ENCODE data around the gene BZW2. TPM values are rescaled to one million over a fixed set of nuclear protein-coding genes. Genes with fewer than 3 reads are reported as not detected.

BZW2 gene
- polyA plus RNA-seq, 3 donors: 19.0 to 45.2 (median 36.4) TPM

- DNase-seq: no peak
- Mint-ChIP-seq H3K27ac (peak overlapping the region in 1 of 7 donors; percentile 0), H3K4me3 (no peak overlapping the region), H3K4me1 (no peaks in the 10 kb centered on the region), H3K27me3 (ENCODE audit: low read depth in 3 of 3) (no peaks in the 10 kb centered on the region), H3K36me3 (peaks cover 68 to 73% of the 10 kb centered on the region in 2 donors), H3K9me3 (no peaks in the 10 kb centered on the region)
- TF ChIP-seq CTCF (IDR thresholded peaks at IDR 0.05): no peak
- Histone ChIP-seq H4K20me1 (ENCODE audit: insufficient read depth, low read length) (no peaks in the 10 kb centered on the region), H3K79me2 (ENCODE audit: insufficient read depth, low read length) (no peaks in the 10 kb centered on the region), H3K4me3 (replicated peaks in 1 of 3; ENCODE audit: low read depth in 2 of 3, low read length in 3 of 3) (no peak overlapping the region), H2AFZ (ENCODE audit: insufficient read depth, low read depth, low read length, poor library complexity, severe bottlenecking) (no peak overlapping the region), H3K4me2 (replicated peaks; ENCODE audit: extremely low read depth, low read length, poor library complexity, severe bottlenecking) (no peak overlapping the region), H3K9ac (ENCODE audit: insufficient read depth, low read length, poor library complexity, severe bottlenecking) (no peak overlapping the region), H3K27me3 (ENCODE audit: control insufficient read depth in 2 of 2, insufficient read depth in 2 of 2, low read length in 2 of 2) (no peaks in the 10 kb centered on the region), H3K27ac (ENCODE audit: low read depth in 1 of 2, low read length in 2 of 2) (no peak overlapping the region), H3K9me3 (replicated peaks in 1 of 2; ENCODE audit: control insufficient read depth in 1 of 2, insufficient read depth in 1 of 2, low read length in 2 of 2) (no peaks in the 10 kb centered on the region), H3K4me1 (ENCODE audit: control insufficient read depth in 1 of 2, insufficient read depth in 2 of 2, low read length in 2 of 2) (no peaks in the 10 kb centered on the region), H3K36me3 (replicated peaks in 1 of 2; ENCODE audit: control insufficient read depth in 1 of 2, insufficient read depth in 2 of 2, low read length in 2 of 2) (peaks cover 58 to 97% of the 10 kb centered on the region in 2 donors)
- WGBS (ENCODE audit: insufficient coverage): no CpG with 5 or more reads among the region's 2 CpGs
- intact Hi-C loops (cut with micrococcal nuclease): no loop called here
Observed at GRCh38 chr7:16693601-16694318, 47.8 kb downstream of the BZW2 start.

GRCh38 chr7:16694806-16695205, 48.8 kb downstream of the BZW2 start:
- H3K27ac ChIP-seq (ENCODE audit: low read depth in 1 of 2, low read length in 2 of 2): no peak overlapping the region
- H3K4me2 ChIP-seq (replicated peaks; ENCODE audit: extremely low read depth, low read length, poor library complexity, severe bottlenecking): no peak overlapping the region
- H3K4me3 Mint-ChIP-seq: no peak overlapping the region
- no peak overlapping the region for H3K9ac ChIP-seq (ENCODE audit: insufficient read depth, low read length, poor library complexity, severe bottlenecking)
- H3K4me1 Mint-ChIP-seq: no peaks in the 10 kb centered on the region
- H3K9me3 ChIP-seq (replicated peaks in 1 of 2; ENCODE audit: control insufficient read depth in 1 of 2, insufficient read depth in 1 of 2, low read length in 2 of 2): no peaks in the 10 kb centered on the region
- no peak overlapping the region for H3K27ac Mint-ChIP-seq
- no peak for TF ChIP-seq CTCF (IDR thresholded peaks at IDR 0.05)
- peaks cover 76 to 78% of the 10 kb centered on the region in 2 donors for H3K36me3 Mint-ChIP-seq
- no peaks in the 10 kb centered on the region for H3K27me3 Mint-ChIP-seq (ENCODE audit: low read depth in 3 of 3)
- H3K4me1 ChIP-seq (ENCODE audit: control insufficient read depth in 1 of 2, insufficient read depth in 2 of 2, low read length in 2 of 2): no peaks in the 10 kb centered on the region
- H3K4me3 ChIP-seq (replicated peaks in 1 of 3; ENCODE audit: low read depth in 2 of 3, low read length in 3 of 3): no peak overlapping the region
- 100% methylated on average over 4 of the region's 6 CpGs for WGBS (ENCODE audit: insufficient coverage)
- no peak for DNase-seq
- no peaks in the 10 kb centered on the region for H3K27me3 ChIP-seq (ENCODE audit: control insufficient read depth in 2 of 2, insufficient read depth in 2 of 2, low read length in 2 of 2)
- H2AFZ ChIP-seq (ENCODE audit: insufficient read depth, low read depth, low read length, poor library complexity, severe bottlenecking): no peak overlapping the region
- intact Hi-C loops (cut with micrococcal nuclease): no loop called here
- peaks cover 64 to 100% of the 10 kb centered on the region in 2 donors for H3K36me3 ChIP-seq (replicated peaks in 1 of 2; ENCODE audit: control insufficient read depth in 1 of 2, insufficient read depth in 2 of 2, low read length in 2 of 2)
- no peaks in the 10 kb centered on the region for H3K9me3 Mint-ChIP-seq
- no peaks in the 10 kb centered on the region for H3K79me2 ChIP-seq (ENCODE audit: insufficient read depth, low read length)
- no peaks in the 10 kb centered on the region for H4K20me1 ChIP-seq (ENCODE audit: insufficient read depth, low read length)
